ENCODE data around the gene MANSC4.

GRCh38 chr12:27777141-27777540 is 2.9 kb downstream of the MANSC4 start:
- TF ChIP-seq REST (IDR thresholded peaks at IDR 0.05; ENCODE audit: unreplicated experiment) (no peak), CTCF (conservative IDR thresholded peaks at IDR 0.05; ENCODE audit: low read depth in 2 of 2) (no peak)
